ENCODE results near the gene FKBP7.
"Not testable (repeated sequence)": the region's sequence is repeated elsewhere in the genome, so short reads cannot be mapped to it uniquely, and the experiment has no call there.

- not testable (repeated sequence) for TF ChIP-seq CTCF (IDR thresholded peaks at IDR 0.05; ENCODE audit: insufficient read depth, low read length, poor library complexity, severe bottlenecking); EZH2phosphoT487 (conservative IDR thresholded peaks at IDR 0.05; ENCODE audit: low read length)
These were observed 46.6 kb upstream of the FKBP7 start for GRCh38 chr2:178525010-178525409.

Measured in SU-DHL-6 (cell line).